Calu3 (cell line): Measurements from ENCODE around the gene PXMP2. TPM values are rescaled to one million over a fixed set of nuclear protein-coding genes. Genes with fewer than 3 reads are reported as not detected.
A peak's percentile ranks its signal among the peaks of the same experiment; 100 is the strongest.

Source experiments
- Bru-seq: library from RNA; stranded (reverse); fragments of 400-500 nt; gene quantifications from one replicate; lab custom pipeline; 2021; lab: Mats Ljungman, UMichigan
- BruChase-seq, 2 experiments: library from RNA; stranded (reverse); fragments of 400-500 nt; gene quantifications; one replicate each; lab custom pipeline; 2021; lab: Mats Ljungman, UMichigan
- BruUV-seq: library from RNA; stranded (reverse); fragments of 400-500 nt; replicated peaks from 2 replicates; lab custom pipeline; 2021; lab: Mats Ljungman, UMichigan
- CTCF ChIA-PET: fragments of 300-600 bp; sonication (Branson Sonifier 250); formaldehyde crosslinking; loops from one replicate; lab custom pipeline; 2022; ENCODE audit warnings: antibody characterized with exemption; lab: Charles Lee
- DNase-seq: peaks from one replicate; pipeline ENCODE4 v3.0.0; 2022
- H3K27ac Mint-ChIP-seq: one replicate; pipeline ENCODE4 v1.8.0; 2022; ENCODE audit warnings: mixed read lengths; ENCODE audit not compliant: unreplicated experiment
- H3K27me3 Mint-ChIP-seq: one replicate; pipeline ENCODE4 v1.8.0; 2022; ENCODE audit warnings: mixed read lengths; ENCODE audit not compliant: unreplicated experiment
- H3K36me3 Mint-ChIP-seq: one replicate; pipeline ENCODE4 v1.8.0; 2022; ENCODE audit warnings: mild to moderate bottlenecking, moderate library complexity, mixed read lengths; ENCODE audit not compliant: insufficient read depth, unreplicated experiment
- H3K4me1 Mint-ChIP-seq: one replicate; pipeline ENCODE4 v1.8.0; 2022; ENCODE audit warnings: mild to moderate bottlenecking, low read depth, mixed read lengths; ENCODE audit not compliant: unreplicated experiment
- H3K4me3 Mint-ChIP-seq: one replicate; pipeline ENCODE4 v1.8.0; 2022; ENCODE audit warnings: mild to moderate bottlenecking, low read depth, moderate library complexity, mixed read lengths; ENCODE audit not compliant: unreplicated experiment
- H3K9me3 Mint-ChIP-seq: one replicate; pipeline ENCODE4 v1.8.0; 2022; ENCODE audit warnings: low read depth, mixed read lengths; ENCODE audit not compliant: unreplicated experiment
- CTCF ChIP-seq: fragments of 200-600 bp; IDR thresholded peaks from one replicate; pipeline ENCODE4 v1.8.0; 2022; ENCODE audit warnings: antibody characterized with exemption; ENCODE audit not compliant: unreplicated experiment
- intact Hi-C: fragments of 100-400 bp; cut with micrococcal nuclease; formaldehyde crosslinking; loops from one replicate; pipeline ENCODE4 v1.10.0; 2022; ENCODE audit not compliant: unreplicated experiment
- long read RNA-seq: library from polyadenylated mRNA; stranded (forward); transcript quantifications from one replicate; pipeline ENCODE4 v2.0.0, GENCODE V29; 2022
- total RNA-seq: library from RNA; stranded (reverse); gene quantifications from 2 replicates; pipeline ENCODE4 v1.2.3, GENCODE V29; 2022

PXMP2 gene
- total RNA-seq (41.9 and 45.0 TPM in 2 replicates), Bru-seq, nascent RNA (percentile 71 among the genes with signal in this experiment), BruChase-seq, experiment 1, labeled RNA remaining after a 6-hour chase (percentile 85 among the genes with signal in this experiment), BruChase-seq, experiment 2, labeled RNA remaining after a 2-hour chase (percentile 76 among the genes with signal in this experiment)
- long read RNA-seq, transcript PXMP2-201 (5 exons, 957 nt), result major isoform, 89 of 100 reads
- long read RNA-seq, partial matches to known transcripts, result 1 of 100 reads
- long read RNA-seq, other reads (novel, unspliced or antisense), result 8 of 100 reads

GRCh38 chr12:132687211-132688164 is at the start of gene PXMP2, which contains the start of gene POLE:
TSS of gene PXMP2 (plus strand) at chr12:132687587. CDS start at chr12:132687671, 84 bp downstream.
TSS of gene POLE (minus strand) at chr12:132687342. CDS start at chr12:132687315, 27 bp downstream.
- Mint-ChIP-seq H3K4me1 (peaks cover 15% of the 10 kb centered on the region), H3K27me3 (no peaks in the 10 kb centered on the region), H3K4me3 (peak within 1 kb of the TSS; percentile 86), H3K27ac (peak within 1 kb of the TSS; percentile 83), H3K9me3 (peaks cover 3% of the 10 kb centered on the region), H3K36me3 (peaks cover 42% of the 10 kb centered on the region)
- no TSS peak for BruUV-seq
- no peak for TF ChIP-seq CTCF
- CTCF ChIA-PET, result no interaction called here
- DNase-seq, result peak; percentile 99
- intact Hi-C loops, result no loop called here

GRCh38 chr12:132637811-132638210 is 49.6 kb upstream of the PXMP2 start:
- Mint-ChIP-seq H3K27ac (no peak overlapping the region), H3K27me3 (no peaks in the 10 kb centered on the region), H3K4me3 (no peak overlapping the region), H3K36me3 (peaks cover 47% of the 10 kb centered on the region), H3K4me1 (no peaks in the 10 kb centered on the region), H3K9me3 (no peaks in the 10 kb centered on the region)
- BruUV-seq, result no TSS peak
- no peak for DNase-seq
- CTCF ChIA-PET, result interaction anchor here (1.7 kb wide), 1 partner anchor 23 kb away, joined by 6 read pairs; no protein-coding TSS in a partner anchor
- no peak for TF ChIP-seq CTCF
- intact Hi-C loops, result no loop called here

- H3K36me3 Mint-ChIP-seq, result peaks cover 50% of the 10 kb centered on the region
- H3K9me3 Mint-ChIP-seq, result no peaks in the 10 kb centered on the region
- BruUV-seq, result no TSS peak
- H3K27ac Mint-ChIP-seq, result no peak overlapping the region
- peak; percentile 54 for DNase-seq
- H3K27me3 Mint-ChIP-seq, result no peaks in the 10 kb centered on the region
- intact Hi-C loops, result no loop called here
- peak; percentile 92 for TF ChIP-seq CTCF
- H3K4me1 Mint-ChIP-seq, result no peaks in the 10 kb centered on the region
- H3K4me3 Mint-ChIP-seq, result no peak overlapping the region
- CTCF ChIA-PET, result interaction anchor here (0.6 to 1.7 kb wide), 7 partner anchors 13 to 485 kb away, joined by 3 to 9 read pairs (median 4); no protein-coding TSS in a partner anchor
Observed at GRCh38 chr12:132638541-132639408, 48.6 kb upstream of the PXMP2 start.
